ENCODE data around the gene DZIP3.

Gene DZIP3

GRCh38 chr3:108578064-108578463 is 11.5 kb upstream of the DZIP3 start:
- no peak for DNase-seq (ENCODE audit: low read depth)
- H3K4me3 ChIP-seq (ENCODE audit: low read depth, low read length): no peak overlapping the region
- TF ChIP-seq CTCF (IDR thresholded peaks at IDR 0.05; ENCODE audit: low read depth, low read length) (no peak), MYC (IDR thresholded peaks at IDR 0.05; ENCODE audit: low read depth, low read length) (no peak), MAX (IDR thresholded peaks at IDR 0.05; ENCODE audit: low read depth, low read length) (no peak), POLR2A (IDR thresholded peaks at IDR 0.05; ENCODE audit: extremely low read depth, insufficient read length) (no peak)

- TF ChIP-seq MAX (IDR thresholded peaks at IDR 0.05; ENCODE audit: low read depth, low read length) (no peak), MYC (IDR thresholded peaks at IDR 0.05; ENCODE audit: low read depth, low read length) (no peak), POLR2A (IDR thresholded peaks at IDR 0.05; ENCODE audit: extremely low read depth, insufficient read length) (no peak), CTCF (IDR thresholded peaks at IDR 0.05; ENCODE audit: low read depth, low read length) (no peak)
- peak; percentile 53 for DNase-seq (ENCODE audit: low read depth)
- H3K4me3 ChIP-seq (ENCODE audit: low read depth, low read length): peak overlapping the region; percentile 96
Observed at GRCh38 chr3:108588601-108589000, 921 bp upstream of the DZIP3 start.

- DNase-seq (ENCODE audit: low read depth): no peak
- peak overlapping the region; percentile 96 for H3K4me3 ChIP-seq (ENCODE audit: low read depth, low read length)
- TF ChIP-seq CTCF (IDR thresholded peaks at IDR 0.05; ENCODE audit: low read depth, low read length): no peak
- no peak for TF ChIP-seq POLR2A (IDR thresholded peaks at IDR 0.05; ENCODE audit: extremely low read depth, insufficient read length)
- no peak for TF ChIP-seq MYC (IDR thresholded peaks at IDR 0.05; ENCODE audit: low read depth, low read length)
- TF ChIP-seq MAX (IDR thresholded peaks at IDR 0.05; ENCODE audit: low read depth, low read length): no peak
Observed at GRCh38 chr3:108589998-108590323, 439 bp downstream of the DZIP3 start.

GRCh38 chr3:108590460-108590859 is 938 bp downstream of the DZIP3 start:
- H3K4me3 ChIP-seq (ENCODE audit: low read depth, low read length): peak overlapping the region; percentile 96
- TF ChIP-seq POLR2A (IDR thresholded peaks at IDR 0.05; ENCODE audit: extremely low read depth, insufficient read length) (no peak), CTCF (IDR thresholded peaks at IDR 0.05; ENCODE audit: low read depth, low read length) (no peak), MYC (IDR thresholded peaks at IDR 0.05; ENCODE audit: low read depth, low read length) (no peak), MAX (IDR thresholded peaks at IDR 0.05; ENCODE audit: low read depth, low read length) (no peak)
- DNase-seq (ENCODE audit: low read depth): peak; percentile 5

- no peak for DNase-seq (ENCODE audit: low read depth)
- no peak overlapping the region for H3K4me3 ChIP-seq (ENCODE audit: low read depth, low read length)
- TF ChIP-seq CTCF (IDR thresholded peaks at IDR 0.05; ENCODE audit: low read depth, low read length): no peak
- no peak for TF ChIP-seq MAX (IDR thresholded peaks at IDR 0.05; ENCODE audit: low read depth, low read length)
- TF ChIP-seq POLR2A (IDR thresholded peaks at IDR 0.05; ENCODE audit: extremely low read depth, insufficient read length): no peak
- TF ChIP-seq MYC (IDR thresholded peaks at IDR 0.05; ENCODE audit: low read depth, low read length): no peak
Observed at GRCh38 chr3:108595321-108595720, 5.8 kb downstream of the DZIP3 start.

GRCh38 chr3:108598375-108598774 is 8.9 kb downstream of the DZIP3 start:
- no peak for TF ChIP-seq MYC (IDR thresholded peaks at IDR 0.05; ENCODE audit: low read depth, low read length)
- TF ChIP-seq MAX (IDR thresholded peaks at IDR 0.05; ENCODE audit: low read depth, low read length): no peak
- TF ChIP-seq POLR2A (IDR thresholded peaks at IDR 0.05; ENCODE audit: extremely low read depth, insufficient read length): no peak
- no peak for TF ChIP-seq CTCF (IDR thresholded peaks at IDR 0.05; ENCODE audit: low read depth, low read length)
- no peak for DNase-seq (ENCODE audit: low read depth)

More at GRCh38 chr3:108598375-108598774, 8.9 kb downstream of the DZIP3 start:
- no peak overlapping the region for H3K4me3 ChIP-seq (ENCODE audit: low read depth, low read length)
